Measurements from ENCODE around the gene CNIH1.

- no peak for TF ChIP-seq CTCF (IDR thresholded peaks at IDR 0.05)
- no peak for TF ChIP-seq POLR2A (IDR thresholded peaks at IDR 0.05)
These were observed 9.4 kb upstream of the CNIH1 start for GRCh38 chr14:54450535-54450934.
